Hepatocyte (in vitro differentiated cells): ENCODE data around the gene JAKMIP1.
"Not testable (repeated sequence)": the region's sequence is repeated elsewhere in the genome, so short reads cannot be mapped to it uniquely, and the experiment has no call there.

Experiments used
- CTCF ChIP-seq: fragments of 200-600 bp; sonication (generic); IDR thresholded peaks from 2 replicates; pipeline ENCODE4 v1.5.1; 2016; ENCODE audit warnings: antibody characterized with exemption, mild to moderate bottlenecking; ENCODE audit not compliant: poor library complexity
- EZH2 ChIP-seq: fragments of 200-600 bp; sonication (generic); IDR thresholded peaks from 2 replicates; pipeline ENCODE4 v1.6.1; 2016; ENCODE audit warnings: antibody characterized with exemption, mild to moderate bottlenecking, borderline replicate concordance
- EZH2phosphoT487 ChIP-seq: fragments of 200-600 bp; sonication (generic); IDR thresholded peaks from one replicate; pipeline ENCODE4 v1.6.1; 2018; ENCODE audit warnings: antibody characterized with exemption, mild to moderate bottlenecking, low read depth, moderate library complexity; ENCODE audit not compliant: unreplicated experiment, severe bottlenecking

- TF ChIP-seq CTCF, EZH2, EZH2phosphoT487: not testable (repeated sequence)
Observed at GRCh38 chr4:6209291-6209690, 8.9 kb upstream of the JAKMIP1 start.
